NCI-H526 treated with DMSO at 0.1 percent for 48 hours (cell line): ENCODE data around the gene PTGES2.

ENCODE experiments used
- DNase-seq: peaks from one replicate; lab custom pipeline; 2025; lab: John Stamatoyannopoulos, UW

Gene PTGES2

GRCh38 chr9:128102861-128103588 is 24.5 kb downstream of the PTGES2 start:
- no peak for DNase-seq

- no peak for DNase-seq
Measured at GRCh38 chr9:128102196-128102595, 25.3 kb downstream of the PTGES2 start.

- no peak for DNase-seq
Measured at GRCh38 chr9:128101690-128102089, 25.8 kb downstream of the PTGES2 start.

GRCh38 chr9:128101231-128101661 is 26.3 kb downstream of the PTGES2 start:
- no peak for DNase-seq

- DNase-seq = no peak
Measured at GRCh38 chr9:128100581-128100980, 26.9 kb downstream of the PTGES2 start.

- DNase-seq = no peak
Measured at GRCh38 chr9:128099932-128100491, 27.5 kb downstream of the PTGES2 start.

GRCh38 chr9:128099231-128099931 is 28.1 kb downstream of the PTGES2 start:
- no peak for DNase-seq

- DNase-seq = peak; percentile 62
Measured at GRCh38 chr9:128098297-128099230, 29.0 kb downstream of the PTGES2 start.

GRCh38 chr9:128097543-128098296 is 29.8 kb downstream of the PTGES2 start:
- no peak for DNase-seq

GRCh38 chr9:128096616-128097536 is 30.7 kb downstream of the PTGES2 start:
- DNase-seq = no peak

- DNase-seq = no peak
Measured at GRCh38 chr9:128094950-128095544, 32.5 kb downstream of the PTGES2 start.

- peak; percentile 14 for DNase-seq
Measured at GRCh38 chr9:128094166-128094949, 33.2 kb downstream of the PTGES2 start.

GRCh38 chr9:128093011-128093410 is 34.5 kb downstream of the PTGES2 start:
- DNase-seq = no peak

GRCh38 chr9:128092199-128092977 is 35.1 kb downstream of the PTGES2 start:
- DNase-seq = no peak

- no peak for DNase-seq
Measured at GRCh38 chr9:128091571-128091970, 36.0 kb downstream of the PTGES2 start.

GRCh38 chr9:128091144-128091543 is 36.4 kb downstream of the PTGES2 start:
- no peak for DNase-seq

GRCh38 chr9:128089299-128089698 is 38.2 kb downstream of the PTGES2 start:
- no peak for DNase-seq

GRCh38 chr9:128088253-128088945 is 39.1 kb downstream of the PTGES2 start:
- DNase-seq = no peak
